ENCODE data around the gene HCFC1R1. TPM values are rescaled to one million over a fixed set of nuclear protein-coding genes. Genes with fewer than 3 reads are reported as not detected.

Gene HCFC1R1
- total and polyA plus RNA-seq, 2 of the 8 experiments (the other 6 are each of a cell fraction or from before 2014, with no cell fraction given) = 72.7 to 138 TPM

DNA sequence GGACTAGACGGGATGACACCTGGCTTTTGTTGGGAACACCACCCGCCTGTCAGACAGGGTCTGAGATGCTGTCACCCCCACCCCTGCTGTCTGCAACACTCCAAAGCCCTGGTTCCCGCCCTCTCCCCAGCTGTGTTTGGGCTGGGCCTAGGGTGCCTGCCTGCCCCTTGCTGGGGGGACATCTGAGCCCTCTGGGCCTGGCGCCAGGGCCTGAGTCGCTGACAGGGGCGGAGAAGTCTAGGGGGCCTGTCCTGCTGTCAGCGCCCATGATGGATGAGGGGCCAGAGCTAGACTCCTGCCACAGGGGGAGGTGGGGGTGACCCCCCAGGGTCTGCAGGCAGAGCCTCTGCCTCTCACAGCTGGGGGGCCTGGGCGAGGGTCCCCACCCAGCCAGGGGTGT lies 35.9 kb downstream of the HCFC1R1 start (continued):
- TF ChIP-seq SP1 (IDR thresholded peaks at IDR 0.05; ENCODE audit: low read depth, low read length) (no peak), TAF1 (IDR thresholded peaks at IDR 0.05; ENCODE audit: low read depth, low read length) (no peak), TBP (IDR thresholded peaks at IDR 0.05; ENCODE audit: low read depth, low read length) (no peak), CREB1 (IDR thresholded peaks at IDR 0.05) (no peak)

Data from H1 (cell line).